ENCODE results near the gene VPS39.

Gene VPS39

DNA sequence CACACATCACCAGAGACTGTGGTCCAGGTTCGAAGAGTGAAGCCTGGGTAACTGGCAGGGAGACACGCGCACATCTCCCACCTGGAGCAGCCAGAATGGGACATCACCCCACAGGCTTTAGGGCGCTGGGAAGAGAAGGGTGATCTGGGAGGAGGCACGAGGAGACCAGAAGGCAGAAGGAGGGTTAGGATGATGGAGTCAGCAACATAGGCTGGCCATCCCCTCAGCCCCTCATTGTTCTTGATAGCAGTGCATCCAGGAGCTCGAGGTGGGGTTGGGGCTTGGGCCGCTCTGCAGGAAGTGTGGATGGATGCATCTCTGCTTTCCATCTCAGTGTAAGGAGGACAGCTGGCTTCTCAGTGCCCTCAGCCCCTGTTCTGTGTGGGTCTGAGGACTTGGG lies 66.9 kb downstream of the VPS39 start:
- no peaks in the 10 kb centered on the region for H3K27me3 ChIP-seq (ENCODE audit: low read length)

DNA sequence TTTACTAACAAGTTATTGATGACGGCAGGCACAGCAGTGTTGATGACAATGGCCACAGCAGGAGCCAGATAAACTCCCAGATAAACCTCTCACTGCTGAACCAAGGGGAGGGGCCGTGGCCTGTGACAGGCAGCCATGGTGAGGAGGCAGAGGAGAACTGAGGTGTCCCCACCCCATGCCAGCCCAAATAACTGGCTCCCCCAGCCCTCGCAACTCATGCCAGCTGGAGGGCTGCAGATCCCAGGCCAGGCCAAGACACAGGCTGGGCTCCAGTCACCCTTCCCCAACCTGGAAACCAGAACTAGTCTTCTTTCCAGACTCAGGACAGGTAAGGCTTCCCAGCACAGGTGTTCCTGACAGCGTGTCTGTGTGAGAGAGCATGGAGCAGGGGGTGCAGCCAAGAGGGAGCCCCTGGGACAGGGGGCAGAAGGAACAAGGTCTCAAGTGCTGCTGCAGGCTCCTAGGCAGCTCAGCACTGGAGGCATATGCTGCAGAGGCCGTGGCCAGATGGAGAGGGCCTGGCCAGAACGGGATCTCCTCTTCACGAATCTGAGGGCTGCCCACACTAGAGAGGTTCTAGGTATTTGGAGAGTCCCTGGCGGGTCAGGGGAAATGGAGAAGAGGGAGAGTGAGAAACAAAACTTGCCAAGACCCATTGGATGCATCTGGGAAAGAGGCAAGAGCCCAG lies 67.6 kb downstream of the VPS39 start:
- no peaks in the 10 kb centered on the region for H3K27me3 ChIP-seq (ENCODE audit: low read length)

More for the DNA sequence above, 66.9 kb downstream of the VPS39 start:
- Histone ChIP-seq H3K27ac (ENCODE audit: low read depth, low read length) (no peak overlapping the region), H3K9ac (ENCODE audit: low read length) (no peak overlapping the region), H3K79me2 (ENCODE audit: insufficient read depth, low read length) (no peaks in the 10 kb centered on the region), H3K9me2 (replicated peaks; ENCODE audit: insufficient read depth, low read length) (no peaks in the 10 kb centered on the region), H3F3A (ENCODE audit: insufficient read depth) (no peaks in the 10 kb centered on the region), H3K36me3 (ENCODE audit: low read length) (no peaks in the 10 kb centered on the region), H2AFZ (ENCODE audit: low read depth, low read length, severe bottlenecking) (no peak overlapping the region), H3K9me3 (ENCODE audit: insufficient read depth, low read length) (no peaks in the 10 kb centered on the region), H4K20me1 (ENCODE audit: low read depth, low read length) (no peaks in the 10 kb centered on the region), H3K4me2 (ENCODE audit: low read depth, low read length, poor library complexity, severe bottlenecking) (no peak overlapping the region), H3K4me3 (ENCODE audit: insufficient read depth, low read length, poor library complexity, severe bottlenecking) (no peak overlapping the region)
- TF ChIP-seq, protein P1, sequence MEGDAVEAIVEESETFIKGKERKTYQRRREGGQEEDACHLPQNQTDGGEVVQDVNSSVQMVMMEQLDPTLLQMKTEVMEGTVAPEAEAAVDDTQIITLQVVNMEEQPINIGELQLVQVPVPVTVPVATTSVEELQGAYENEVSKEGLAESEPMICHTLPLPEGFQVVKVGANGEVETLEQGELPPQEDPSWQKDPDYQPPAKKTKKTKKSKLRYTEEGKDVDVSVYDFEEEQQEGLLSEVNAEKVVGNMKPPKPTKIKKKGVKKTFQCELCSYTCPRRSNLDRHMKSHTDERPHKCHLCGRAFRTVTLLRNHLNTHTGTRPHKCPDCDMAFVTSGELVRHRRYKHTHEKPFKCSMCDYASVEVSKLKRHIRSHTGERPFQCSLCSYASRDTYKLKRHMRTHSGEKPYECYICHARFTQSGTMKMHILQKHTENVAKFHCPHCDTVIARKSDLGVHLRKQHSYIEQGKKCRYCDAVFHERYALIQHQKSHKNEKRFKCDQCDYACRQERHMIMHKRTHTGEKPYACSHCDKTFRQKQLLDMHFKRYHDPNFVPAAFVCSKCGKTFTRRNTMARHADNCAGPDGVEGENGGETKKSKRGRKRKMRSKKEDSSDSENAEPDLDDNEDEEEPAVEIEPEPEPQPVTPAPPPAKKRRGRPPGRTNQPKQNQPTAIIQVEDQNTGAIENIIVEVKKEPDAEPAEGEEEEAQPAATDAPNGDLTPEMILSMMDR (IDR thresholded peaks at IDR 0.05; ENCODE audit: insufficient read depth, low read length, poor library complexity, severe bottlenecking) = no peak
- TF ChIP-seq EZH2phosphoT487 (conservative IDR thresholded peaks at IDR 0.05; ENCODE audit: low read length) = no peak

DNA sequence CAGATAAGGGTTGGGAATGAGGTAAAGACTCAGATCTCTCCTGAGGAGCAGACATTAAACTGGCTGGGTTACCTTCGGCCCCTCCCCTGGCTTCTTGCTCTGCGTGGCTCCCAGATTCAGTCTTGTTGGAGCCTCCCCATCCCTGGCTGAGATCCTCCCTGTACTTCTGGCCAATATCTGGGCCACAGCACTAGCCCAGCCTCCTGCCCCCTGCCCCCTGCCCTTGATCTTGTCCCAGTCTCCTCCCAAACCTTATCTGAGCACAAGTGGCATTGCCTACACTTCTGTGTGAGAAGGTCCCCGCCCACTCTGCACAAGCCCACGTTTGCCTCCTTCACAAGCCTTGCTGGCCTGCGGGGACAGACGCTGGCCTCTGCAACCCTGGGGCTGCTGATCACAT lies 68.5 kb downstream of the VPS39 start:
- H3F3A ChIP-seq (ENCODE audit: insufficient read depth) = no peaks in the 10 kb centered on the region
- no peak overlapping the region for H3K27ac ChIP-seq (ENCODE audit: low read depth, low read length)
- no peaks in the 10 kb centered on the region for H3K9me2 ChIP-seq (replicated peaks; ENCODE audit: insufficient read depth, low read length)
- no peak for TF ChIP-seq EZH2phosphoT487 (conservative IDR thresholded peaks at IDR 0.05; ENCODE audit: low read length)
- TF ChIP-seq, protein P1 (IDR thresholded peaks at IDR 0.05; ENCODE audit: insufficient read depth, low read length, poor library complexity, severe bottlenecking) = no peak
- no peak overlapping the region for H3K4me3 ChIP-seq (ENCODE audit: insufficient read depth, low read length, poor library complexity, severe bottlenecking)
- H3K79me2 ChIP-seq (ENCODE audit: insufficient read depth, low read length) = no peaks in the 10 kb centered on the region
- H3K27me3 ChIP-seq (ENCODE audit: low read length) = no peaks in the 10 kb centered on the region
- no peaks in the 10 kb centered on the region for H3K9me3 ChIP-seq (ENCODE audit: insufficient read depth, low read length)
- no peak overlapping the region for H3K9ac ChIP-seq (ENCODE audit: low read length)
- H3K36me3 ChIP-seq (ENCODE audit: low read length) = no peaks in the 10 kb centered on the region
- no peak overlapping the region for H3K4me2 ChIP-seq (ENCODE audit: low read depth, low read length, poor library complexity, severe bottlenecking)
- H4K20me1 ChIP-seq (ENCODE audit: low read depth, low read length) = no peaks in the 10 kb centered on the region
- H2AFZ ChIP-seq (ENCODE audit: low read depth, low read length, severe bottlenecking) = no peak overlapping the region

More for the DNA sequence above, 67.6 kb downstream of the VPS39 start:
- H3K4me3 ChIP-seq (ENCODE audit: insufficient read depth, low read length, poor library complexity, severe bottlenecking) = no peak overlapping the region
- no peak overlapping the region for H3K27ac ChIP-seq (ENCODE audit: low read depth, low read length)
- H3K79me2 ChIP-seq (ENCODE audit: insufficient read depth, low read length) = no peaks in the 10 kb centered on the region
- H3K9ac ChIP-seq (ENCODE audit: low read length) = no peak overlapping the region
- H3K9me3 ChIP-seq (ENCODE audit: insufficient read depth, low read length) = no peaks in the 10 kb centered on the region
- H4K20me1 ChIP-seq (ENCODE audit: low read depth, low read length) = no peaks in the 10 kb centered on the region
- no peaks in the 10 kb centered on the region for H3K9me2 ChIP-seq (replicated peaks; ENCODE audit: insufficient read depth, low read length)
- no peaks in the 10 kb centered on the region for H3F3A ChIP-seq (ENCODE audit: insufficient read depth)
- no peak overlapping the region for H2AFZ ChIP-seq (ENCODE audit: low read depth, low read length, severe bottlenecking)
- H3K36me3 ChIP-seq (ENCODE audit: low read length) = no peaks in the 10 kb centered on the region
- no peak overlapping the region for H3K4me2 ChIP-seq (ENCODE audit: low read depth, low read length, poor library complexity, severe bottlenecking)
- no peak for TF ChIP-seq EZH2phosphoT487 (conservative IDR thresholded peaks at IDR 0.05; ENCODE audit: low read length)
- TF ChIP-seq, protein P1 (IDR thresholded peaks at IDR 0.05; ENCODE audit: insufficient read depth, low read length, poor library complexity, severe bottlenecking) = no peak

All from SU-DHL-6 (cell line).